Measurements from ENCODE around the gene LYPD3.

- TF ChIP-seq, protein P1, sequence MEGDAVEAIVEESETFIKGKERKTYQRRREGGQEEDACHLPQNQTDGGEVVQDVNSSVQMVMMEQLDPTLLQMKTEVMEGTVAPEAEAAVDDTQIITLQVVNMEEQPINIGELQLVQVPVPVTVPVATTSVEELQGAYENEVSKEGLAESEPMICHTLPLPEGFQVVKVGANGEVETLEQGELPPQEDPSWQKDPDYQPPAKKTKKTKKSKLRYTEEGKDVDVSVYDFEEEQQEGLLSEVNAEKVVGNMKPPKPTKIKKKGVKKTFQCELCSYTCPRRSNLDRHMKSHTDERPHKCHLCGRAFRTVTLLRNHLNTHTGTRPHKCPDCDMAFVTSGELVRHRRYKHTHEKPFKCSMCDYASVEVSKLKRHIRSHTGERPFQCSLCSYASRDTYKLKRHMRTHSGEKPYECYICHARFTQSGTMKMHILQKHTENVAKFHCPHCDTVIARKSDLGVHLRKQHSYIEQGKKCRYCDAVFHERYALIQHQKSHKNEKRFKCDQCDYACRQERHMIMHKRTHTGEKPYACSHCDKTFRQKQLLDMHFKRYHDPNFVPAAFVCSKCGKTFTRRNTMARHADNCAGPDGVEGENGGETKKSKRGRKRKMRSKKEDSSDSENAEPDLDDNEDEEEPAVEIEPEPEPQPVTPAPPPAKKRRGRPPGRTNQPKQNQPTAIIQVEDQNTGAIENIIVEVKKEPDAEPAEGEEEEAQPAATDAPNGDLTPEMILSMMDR (IDR thresholded peaks at IDR 0.05; ENCODE audit: poor library complexity): no peak
- TF ChIP-seq EZH2 (IDR thresholded peaks at IDR 0.05; ENCODE audit: borderline replicate concordance): no peak
- no peak for TF ChIP-seq EZH2phosphoT487 (IDR thresholded peaks at IDR 0.05; ENCODE audit: low read depth, severe bottlenecking, unreplicated experiment)
Measured at GRCh38 chr19:43502419-43502976, 37.1 kb upstream of the LYPD3 start.

All from hepatocyte (in vitro differentiated cells).